ENCODE results near the gene EML4. TPM values are rescaled to one million over a fixed set of nuclear protein-coding genes. Genes with fewer than 3 reads are reported as not detected.

The EML4 gene
- total RNA-seq, 4 donors from 2014 or later = 20.8 to 29.8 (median 25.3) TPM

- no peak for DNase-seq (ENCODE audit: low spot score in 2 of 2)
- H3K27me3 ChIP-seq = no peaks in the 10 kb centered on the region
- H3K27ac ChIP-seq = no peak overlapping the region
- no peaks in the 10 kb centered on the region for H3K9me3 ChIP-seq
- no peak overlapping the region for H3K4me3 ChIP-seq
- H3K36me3 ChIP-seq = no peaks in the 10 kb centered on the region
- 95 to 96% methylated on average over 2 of the region's 2 CpGs for WGBS, 2 donors
- H3K4me1 ChIP-seq = peaks cover 0 to 40% (median 19%) of the 10 kb centered on the region in 4 donors
- no peak for TF ChIP-seq CTCF (IDR thresholded peaks at IDR 0.05)
- no peak for TF ChIP-seq POLR2A (IDR thresholded peaks at IDR 0.05)
- no peak for TF ChIP-seq EP300 (IDR thresholded peaks at IDR 0.05)
Observed at GRCh38 chr2:42189235-42189566, 20.0 kb downstream of the EML4 start.

- H3K4me3 ChIP-seq = no peak overlapping the region
- no peaks in the 10 kb centered on the region for H3K9me3 ChIP-seq
- H3K27me3 ChIP-seq = no peaks in the 10 kb centered on the region
- H3K36me3 ChIP-seq = no peaks in the 10 kb centered on the region
- WGBS, 2 donors = 86 to 95% methylated on average over 2 of the region's 2 CpGs
- peaks cover 0 to 32% (median 20%) of the 10 kb centered on the region in 4 donors for H3K4me1 ChIP-seq
- no peak for TF ChIP-seq CTCF (IDR thresholded peaks at IDR 0.05)
- no peak for TF ChIP-seq POLR2A (IDR thresholded peaks at IDR 0.05)
- TF ChIP-seq EP300 (IDR thresholded peaks at IDR 0.05) = no peak
- no peak overlapping the region for H3K27ac ChIP-seq
- DNase-seq (ENCODE audit: low spot score in 2 of 2) = no peak
Observed at GRCh38 chr2:42190191-42190590, 21.0 kb downstream of the EML4 start.

- no peaks in the 10 kb centered on the region for H3K27me3 ChIP-seq
- no peaks in the 10 kb centered on the region for H3K36me3 ChIP-seq
- DNase-seq (ENCODE audit: low spot score in 2 of 2) = no peak
- no peak overlapping the region for H3K4me3 ChIP-seq
- no peaks in the 10 kb centered on the region for H3K9me3 ChIP-seq
- H3K27ac ChIP-seq = no peak overlapping the region
- H3K4me1 ChIP-seq = peaks cover 0 to 28% (median 19%) of the 10 kb centered on the region in 4 donors
- TF ChIP-seq EP300 (IDR thresholded peaks at IDR 0.05) = no peak
- 90 to 91% methylated on average over 10 of the region's 10 CpGs for WGBS, 2 donors
Observed at GRCh38 chr2:42191285-42192009, 22.3 kb downstream of the EML4 start.

- 90 to 96% methylated on average over 5 of the region's 5 CpGs for WGBS, 2 donors
- TF ChIP-seq POLR2A (IDR thresholded peaks at IDR 0.05) (no peak), EP300 (IDR thresholded peaks at IDR 0.05) (no peak), CTCF (IDR thresholded peaks at IDR 0.05) (no peak)
- DNase-seq (ENCODE audit: low spot score in 2 of 2) = no peak
- H3K27me3 ChIP-seq = no peaks in the 10 kb centered on the region
- H3K36me3 ChIP-seq = no peaks in the 10 kb centered on the region
- H3K9me3 ChIP-seq = no peaks in the 10 kb centered on the region
- no peak overlapping the region for H3K27ac ChIP-seq
- no peak overlapping the region for H3K4me3 ChIP-seq
- peaks cover 0 to 28% (median 16%) of the 10 kb centered on the region in 4 donors for H3K4me1 ChIP-seq
Observed at GRCh38 chr2:42192010-42192373, 22.8 kb downstream of the EML4 start.

GRCh38 chr2:42192652-42193566 is 23.8 kb downstream of the EML4 start:
- TF ChIP-seq POLR2A (IDR thresholded peaks at IDR 0.05) (no peak), CTCF (IDR thresholded peaks at IDR 0.05) (no peak), EP300 (IDR thresholded peaks at IDR 0.05) (no peak)
- peaks cover 0 to 28% (median 16%) of the 10 kb centered on the region in 4 donors for H3K4me1 ChIP-seq
- 24 to 38% methylated on average over 3 of the region's 3 CpGs for WGBS, 2 donors
- no peak overlapping the region for H3K4me3 ChIP-seq
- no peaks in the 10 kb centered on the region for H3K9me3 ChIP-seq
- DNase-seq (ENCODE audit: low spot score in 2 of 2) = no peak
- no peaks in the 10 kb centered on the region for H3K36me3 ChIP-seq
- H3K27ac ChIP-seq = no peak overlapping the region
- H3K27me3 ChIP-seq = no peaks in the 10 kb centered on the region

Measured in tibial nerve (tissue), 4 donors.